HG02642 (cell line): Measurements from ENCODE around the gene GLYATL3.

Experiments
- ATAC-seq: cut with Tn5 transposase; IDR thresholded peaks from one replicate; pipeline ENCODE4 v1.9.1; 2021; ENCODE audit warnings: mild to moderate bottlenecking; ENCODE audit not compliant: unreplicated experiment, poor library complexity

Gene GLYATL3

GRCh38 chr6:49543087-49543858 lies 43.5 kb downstream of the GLYATL3 start:
- no peak for ATAC-seq

- no peak for ATAC-seq
Observed at GRCh38 chr6:49546331-49546730, 46.6 kb downstream of the GLYATL3 start.

GRCh38 chr6:49548613-49549304 lies 49.0 kb downstream of the GLYATL3 start:
- ATAC-seq = no peak

GRCh38 chr6:49549691-49550491 lies 50.2 kb downstream of the GLYATL3 start:
- no peak for ATAC-seq

- ATAC-seq = peak; percentile 80
Observed at GRCh38 chr6:49550492-49551077, 50.9 kb downstream of the GLYATL3 start, which contains the start of gene C6orf141. Gene C6orf141, plus strand, starts transcription at chr6:49550668. Its CDS starts 125 bp downstream, at chr6:49550793.

GRCh38 chr6:49551078-49551865 lies 51.5 kb downstream of the GLYATL3 start:
- peak; percentile 55 for ATAC-seq

GRCh38 chr6:49551866-49552129 lies 52.1 kb downstream of the GLYATL3 start:
- ATAC-seq = peak; percentile 39

- ATAC-seq = no peak
Observed at GRCh38 chr6:49552596-49552995, 52.9 kb downstream of the GLYATL3 start.

GRCh38 chr6:49553384-49553783 lies 53.7 kb downstream of the GLYATL3 start:
- ATAC-seq = no peak

GRCh38 chr6:49555951-49556350 lies 56.2 kb downstream of the GLYATL3 start:
- no peak for ATAC-seq

GRCh38 chr6:49556429-49556837 lies 56.7 kb downstream of the GLYATL3 start:
- no peak for ATAC-seq

- ATAC-seq = no peak
Observed at GRCh38 chr6:49557177-49557576, 57.5 kb downstream of the GLYATL3 start.

- ATAC-seq = no peak
Observed at GRCh38 chr6:49558238-49558637, 58.5 kb downstream of the GLYATL3 start.

- ATAC-seq = no peak
Observed at GRCh38 chr6:49563006-49563886, 63.5 kb downstream of the GLYATL3 start.

GRCh38 chr6:49564552-49564951 lies 64.8 kb downstream of the GLYATL3 start:
- ATAC-seq = no peak

- no peak for ATAC-seq
Observed at GRCh38 chr6:49565261-49565660, 65.5 kb downstream of the GLYATL3 start.

- ATAC-seq = no peak
Observed at GRCh38 chr6:49565855-49566254, 66.1 kb downstream of the GLYATL3 start.

- ATAC-seq = no peak
Observed at GRCh38 chr6:49570474-49571079, 70.9 kb downstream of the GLYATL3 start.

GRCh38 chr6:49576618-49577017 lies 76.9 kb downstream of the GLYATL3 start:
- ATAC-seq = no peak
